Stimulated activated CD8-positive, alpha-beta memory T cell treated with anti-CD3 and anti-CD28 coated beads, Interleukin-7, amount 100 ng/mL, for 24 hours (primary cell): ENCODE results near the gene HMGB2.

Experiments
- DNase-seq: peaks from one replicate; pipeline ENCODE4 v3.0.0-alpha.2; 2020; ENCODE audit warnings: low read depth

The HMGB2 gene

DNA sequence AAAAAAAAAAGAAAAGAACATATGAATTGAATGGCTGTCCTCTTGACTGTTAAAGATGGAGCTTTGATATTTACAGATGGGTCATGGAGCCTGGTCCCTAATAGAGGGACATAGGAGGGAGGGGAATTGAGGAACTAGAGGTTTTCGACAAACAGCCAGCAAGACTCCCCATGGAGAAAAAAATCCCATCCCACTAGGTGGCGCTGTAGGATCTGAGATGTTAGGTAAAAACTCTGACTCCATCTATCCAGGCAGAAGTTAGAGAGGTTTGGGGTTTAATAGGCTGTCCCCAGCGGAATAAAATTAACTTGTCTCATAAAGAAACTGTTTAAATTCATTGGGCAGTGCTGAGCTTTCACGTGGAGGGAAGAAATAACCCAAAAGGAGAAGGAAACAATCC lies 45.9 kb downstream of the HMGB2 start:
- peak; percentile 45 for DNase-seq

DNA sequence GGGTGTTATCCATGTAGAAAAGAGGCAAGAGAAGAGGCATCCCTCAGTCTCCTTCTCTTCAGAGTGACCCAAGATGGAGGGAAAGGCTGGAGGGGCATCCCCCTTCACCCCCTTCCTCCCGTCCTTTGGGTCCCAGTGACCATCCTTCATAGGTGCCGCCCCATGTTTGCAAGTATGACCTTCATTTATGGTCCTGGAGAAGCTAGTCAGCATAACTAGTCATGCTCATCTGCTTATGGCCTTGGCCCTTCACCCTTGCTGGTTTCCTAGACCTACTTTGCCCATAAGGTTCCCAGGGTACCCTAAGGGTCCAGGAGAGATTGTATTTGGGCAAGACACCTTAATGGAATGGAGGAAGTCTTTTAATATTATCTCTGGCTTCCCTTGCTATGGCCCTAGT lies 46.7 kb downstream of the HMGB2 start:
- DNase-seq, result no peak

DNA sequence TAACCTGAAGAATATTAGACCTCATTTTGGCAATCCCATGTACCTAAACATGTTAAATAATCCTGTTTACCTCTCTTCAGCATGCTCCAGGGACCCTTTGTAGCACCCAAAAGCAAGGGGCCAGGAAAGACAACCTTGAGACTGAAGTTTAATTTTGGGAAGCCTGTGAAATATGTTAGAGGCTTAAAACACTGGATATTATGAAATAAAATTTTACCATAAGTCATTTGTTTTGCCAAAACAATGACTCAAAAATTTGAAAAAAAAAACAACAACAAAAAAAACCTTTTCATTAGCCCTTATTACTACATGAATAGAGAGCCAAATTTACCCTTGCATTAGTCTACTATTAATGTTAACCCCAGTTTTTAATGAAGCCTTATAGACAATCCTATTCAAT lies 49.7 kb downstream of the HMGB2 start:
- DNase-seq, result no peak

DNA sequence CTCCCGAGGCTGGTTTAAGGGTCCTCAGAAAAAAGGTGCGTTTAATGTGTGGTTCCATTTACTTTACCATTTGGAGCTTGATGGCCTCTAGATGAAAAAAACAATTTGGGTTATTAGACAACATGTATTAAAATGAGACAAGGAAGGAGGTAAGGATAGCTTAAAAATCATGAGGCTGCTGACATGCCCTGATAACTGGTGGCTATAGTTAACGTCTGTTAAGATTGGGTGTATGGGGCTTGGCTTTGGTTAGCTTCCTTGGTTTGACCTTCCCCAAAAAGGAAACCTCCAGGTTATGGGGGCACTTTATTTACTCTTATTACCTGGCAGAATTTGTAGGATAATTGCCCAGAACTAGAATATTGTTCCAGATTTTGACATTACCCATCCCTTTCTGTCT lies 51.5 kb downstream of the HMGB2 start:
- DNase-seq, result no peak

DNA sequence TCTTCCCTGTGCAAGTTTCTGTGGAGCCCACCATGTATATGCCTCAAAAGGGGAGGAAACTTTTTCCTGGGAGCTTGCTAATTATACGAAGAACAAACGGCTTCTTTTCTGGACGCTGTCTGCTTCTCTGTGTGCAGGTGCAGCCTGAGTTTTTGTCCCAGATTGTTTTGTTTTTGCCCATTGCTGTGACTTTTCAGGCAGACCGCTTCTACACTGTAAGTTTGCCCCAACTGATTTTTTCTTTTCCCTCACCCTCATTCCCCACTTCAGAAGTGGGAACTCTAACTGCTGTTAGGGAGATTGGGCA lies 51.9 kb downstream of the HMGB2 start:
- DNase-seq, result no peak

DNA sequence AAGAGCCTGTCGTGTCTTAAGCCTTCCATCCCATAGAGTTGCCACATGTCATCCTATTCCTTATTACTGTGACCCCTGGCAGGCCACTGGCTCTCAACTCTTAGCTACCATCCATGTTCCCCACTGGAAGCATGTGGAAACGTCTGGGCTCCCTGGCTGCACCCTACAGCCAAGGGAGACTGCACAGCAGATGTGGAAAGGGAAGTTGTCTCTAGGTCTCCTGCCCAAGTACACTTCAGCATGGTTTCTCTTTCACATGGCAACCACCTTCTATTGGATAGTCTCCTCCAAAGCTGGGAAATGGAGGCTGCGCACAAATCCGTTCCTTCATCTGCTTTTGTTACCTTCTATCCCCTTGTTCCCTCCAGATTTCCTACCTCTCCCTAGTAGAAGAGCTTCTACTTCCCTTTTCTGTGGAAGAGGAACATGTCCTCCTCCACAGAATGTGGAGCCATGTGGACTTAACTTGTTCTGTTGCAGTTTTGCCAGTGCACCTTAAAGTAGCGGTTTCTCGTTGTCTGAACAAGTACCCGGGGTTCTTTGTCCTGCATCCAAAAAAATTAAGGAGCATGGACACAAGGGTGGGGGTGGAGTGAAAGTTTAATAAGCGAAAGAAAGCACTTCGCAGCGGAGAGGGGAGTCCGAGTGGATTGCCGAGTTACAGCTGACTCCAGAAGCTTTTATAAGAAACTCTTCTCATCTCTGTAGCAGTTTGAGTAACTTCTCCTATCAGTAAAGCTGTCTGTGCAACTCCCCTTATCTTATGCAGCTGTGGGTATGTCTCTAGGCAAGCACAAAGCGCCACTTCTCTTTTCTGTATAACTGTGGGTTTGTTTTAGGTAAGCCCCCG lies 52.5 kb downstream of the HMGB2 start:
- no peak for DNase-seq
